OCI-LY7 (cell line): Measurements from ENCODE around the gene CD28. TPM values are rescaled to one million over a fixed set of nuclear protein-coding genes. Genes with fewer than 3 reads are reported as not detected.
A peak's percentile ranks its signal among the peaks of the same experiment; 100 is the strongest.

ENCODE experiments used
- BruUV-seq: library from RNA; stranded (reverse); fragments of 400-500 nt; replicated peaks from 2 replicates; lab custom pipeline; 2021; lab: Mats Ljungman, UMichigan
- CTCF ChIA-PET: fragments of 300-600 bp; sonication (Branson Sonifier 250); formaldehyde crosslinking; loops from one replicate; lab custom pipeline; 2022; ENCODE audit warnings: antibody characterized with exemption; ENCODE audit not compliant: unreplicated experiment; lab: Charles Lee
- POLR2A ChIA-PET: fragments of 300-600 bp; sonication (Branson Sonifier 250); formaldehyde crosslinking; loops from one replicate; lab custom pipeline; 2022; ENCODE audit warnings: antibody characterized with exemption; lab: Charles Lee
- DNase-seq: peaks from one replicate; pipeline ENCODE4 v3.0.0-alpha.2; 2015; ENCODE audit warnings: low spot score
- H2AFZ ChIP-seq: fragments of 200-600 bp; sonication (generic), shearing (Covaris generic); 2 replicates; pipeline ENCODE4 v1.6.1; 2014; ENCODE audit warnings: mild to moderate bottlenecking, antibody characterized with exemption, low read length, moderate library complexity
- H3K27ac ChIP-seq: fragments of 200-600 bp; sonication (generic); 2 replicates; pipeline ENCODE4 v1.5.1; 2014; ENCODE audit warnings: mixed run types, low read depth, mild to moderate bottlenecking, moderate library complexity, low read length, inconsistent platforms; ENCODE audit not compliant: poor library complexity, severe bottlenecking
- H3K36me3 ChIP-seq: fragments of 200-600 bp; sonication (generic); 2 replicates; pipeline ENCODE4 v1.6.1; 2014; ENCODE audit warnings: mild to moderate bottlenecking, antibody characterized with exemption, low read length, moderate library complexity, mixed read lengths; ENCODE audit not compliant: insufficient read depth
- H3K4me1 ChIP-seq: fragments of 200-600 bp; sonication (generic); 2 replicates; pipeline ENCODE4 v1.5.1; 2014; ENCODE audit warnings: mild to moderate bottlenecking, low read length; ENCODE audit not compliant: insufficient read depth, poor library complexity, severe bottlenecking
- H3K4me2 ChIP-seq: fragments of 200-600 bp; sonication (generic); 2 replicates; pipeline ENCODE4 v1.6.1; 2014; ENCODE audit warnings: mild to moderate bottlenecking, low read length
- H3K4me3 ChIP-seq: fragments of 200-600 bp; sonication (generic); 2 replicates; pipeline ENCODE4 v1.5.1; 2014; ENCODE audit warnings: mild to moderate bottlenecking, low read depth, low read length; ENCODE audit not compliant: poor library complexity, severe bottlenecking
- H3K79me2 ChIP-seq: fragments of 200-600 bp; sonication (generic); 2 replicates; pipeline ENCODE4 v1.6.1; 2016; ENCODE audit warnings: low read depth, mild to moderate bottlenecking, low read length, moderate library complexity, mixed read lengths; ENCODE audit not compliant: insufficient read depth
- H3K9me2 ChIP-seq: fragments of 200-600 bp; sonication (generic); 2 replicates; pipeline ENCODE4 v1.6.1; 2016; ENCODE audit warnings: mild to moderate bottlenecking, low read length, mixed read lengths; ENCODE audit not compliant: insufficient read depth
- H3K9me3 ChIP-seq: fragments of 200-600 bp; sonication (generic); 2 replicates; pipeline ENCODE4 v1.6.1; 2014; ENCODE audit warnings: mild to moderate bottlenecking, mixed run types, low read length, mixed read lengths
- H4K20me1 ChIP-seq: fragments of 200-600 bp; sonication (generic); 2 replicates; pipeline ENCODE4 v1.6.1; 2014; ENCODE audit warnings: mild to moderate bottlenecking, antibody characterized with exemption, low read length, moderate library complexity, mixed read lengths; ENCODE audit not compliant: insufficient read depth
- EZH2phosphoT487 ChIP-seq: fragments of 200-600 bp; sonication (generic); IDR thresholded peaks from 2 replicates; pipeline ENCODE4 v1.6.1; 2018; ENCODE audit warnings: low read depth, borderline replicate concordance, mild to moderate bottlenecking, mixed run types, antibody characterized with exemption, low read length, moderate library complexity, mixed read lengths
- intact Hi-C: fragments of 100-400 bp; cut with micrococcal nuclease; formaldehyde crosslinking; loops from one replicate; pipeline ENCODE4 v1.10.0; 2022; ENCODE audit not compliant: unreplicated experiment
- total RNA-seq, 2 experiments: library from RNA; depleted of rRNA in 1 of 2; stranded (reverse); fragments of >200 nt in 1 of 2; shearing (Covaris generic) in 1 of 2; gene quantifications; 2 replicates each; pipeline ENCODE4 v1.2.3, GENCODE V29; 2014 to 2022
- TF ChIP-seq, protein P1 (sequence below): fragments of 200-600 bp; sonication (generic); conservative IDR thresholded peaks from 2 replicates; pipeline ENCODE4 v1.5.1; 2014; ENCODE audit warnings: mild to moderate bottlenecking, antibody characterized with exemption, low read length, moderate library complexity, mixed read lengths

The CD28 gene
- total RNA-seq, 2 experiments from 2014 or later = 0.92 to 44.6 TPM

DNA sequence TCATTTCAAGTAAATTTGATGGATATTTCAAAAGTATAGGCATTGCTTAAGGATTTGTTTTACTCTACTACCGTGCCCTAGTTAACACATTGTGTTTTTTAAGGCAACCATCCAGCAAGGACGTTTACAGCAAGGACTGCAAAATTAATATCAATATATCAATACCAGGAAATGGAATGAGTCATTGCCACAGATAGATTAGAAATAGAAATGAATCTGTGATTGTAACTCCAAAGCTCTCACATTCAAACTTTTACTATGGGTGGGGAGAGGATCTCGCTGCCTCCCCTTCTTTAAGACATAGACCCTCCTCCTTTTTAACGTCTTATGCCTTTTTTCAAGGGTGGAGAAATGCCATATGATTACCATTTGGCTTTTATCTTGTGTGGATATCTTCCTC lies 3.8 kb downstream of the CD28 start:
- ChIA-PET CTCF (no interaction called here), POLR2A (interaction anchor here (0.7 to 4.9 kb wide), 4 partner anchors 9 to 85 kb away, joined by 3 to 62 read pairs (median 7); no protein-coding TSS in a partner anchor)
- BruUV-seq = no TSS peak
- peak overlapping the region; percentile 83 for H3K27ac ChIP-seq
- TF ChIP-seq, protein P1, sequence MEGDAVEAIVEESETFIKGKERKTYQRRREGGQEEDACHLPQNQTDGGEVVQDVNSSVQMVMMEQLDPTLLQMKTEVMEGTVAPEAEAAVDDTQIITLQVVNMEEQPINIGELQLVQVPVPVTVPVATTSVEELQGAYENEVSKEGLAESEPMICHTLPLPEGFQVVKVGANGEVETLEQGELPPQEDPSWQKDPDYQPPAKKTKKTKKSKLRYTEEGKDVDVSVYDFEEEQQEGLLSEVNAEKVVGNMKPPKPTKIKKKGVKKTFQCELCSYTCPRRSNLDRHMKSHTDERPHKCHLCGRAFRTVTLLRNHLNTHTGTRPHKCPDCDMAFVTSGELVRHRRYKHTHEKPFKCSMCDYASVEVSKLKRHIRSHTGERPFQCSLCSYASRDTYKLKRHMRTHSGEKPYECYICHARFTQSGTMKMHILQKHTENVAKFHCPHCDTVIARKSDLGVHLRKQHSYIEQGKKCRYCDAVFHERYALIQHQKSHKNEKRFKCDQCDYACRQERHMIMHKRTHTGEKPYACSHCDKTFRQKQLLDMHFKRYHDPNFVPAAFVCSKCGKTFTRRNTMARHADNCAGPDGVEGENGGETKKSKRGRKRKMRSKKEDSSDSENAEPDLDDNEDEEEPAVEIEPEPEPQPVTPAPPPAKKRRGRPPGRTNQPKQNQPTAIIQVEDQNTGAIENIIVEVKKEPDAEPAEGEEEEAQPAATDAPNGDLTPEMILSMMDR = no peak
- no peak for TF ChIP-seq EZH2phosphoT487
- H3K79me2 ChIP-seq = peaks cover 87% of the 10 kb centered on the region
- H3K9me2 ChIP-seq = no peaks in the 10 kb centered on the region
- H3K4me1 ChIP-seq = peaks cover 88% of the 10 kb centered on the region
- H3K36me3 ChIP-seq = peaks cover 47% of the 10 kb centered on the region
- no peak overlapping the region; the same call in 1 of the 2 replicates for H2AFZ ChIP-seq
- H4K20me1 ChIP-seq = no peaks in the 10 kb centered on the region
- H3K4me2 ChIP-seq = peak overlapping the region; percentile 69
- peaks cover 5% of the 10 kb centered on the region; the same call in 1 of the 2 replicates for H3K9me3 ChIP-seq
- H3K4me3 ChIP-seq = peak overlapping the region; percentile 71
- DNase-seq = no peak
- intact Hi-C loops = no loop called here

DNA sequence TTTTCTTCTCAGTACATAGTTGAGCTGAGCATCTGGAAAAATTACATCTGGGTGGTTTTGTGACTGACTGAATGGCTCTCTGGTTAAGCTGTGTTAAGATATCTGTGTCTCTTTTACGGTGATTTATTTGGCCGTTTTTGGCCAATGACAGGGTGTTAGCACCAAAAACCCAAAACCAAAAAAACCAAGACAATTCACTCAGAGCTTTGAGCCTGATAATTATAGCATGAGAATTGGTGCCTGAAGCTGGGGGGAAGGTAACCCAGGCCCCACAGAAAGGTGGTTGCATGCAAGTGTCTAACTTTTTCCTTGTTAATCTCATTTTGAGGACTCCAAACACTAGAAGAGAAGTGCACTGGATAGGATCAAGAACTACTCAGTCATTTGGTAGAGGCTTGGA lies 4.5 kb downstream of the CD28 start:
- H3K9me3 ChIP-seq = peaks cover 5% of the 10 kb centered on the region; the same call in 1 of the 2 replicates
- no peak overlapping the region; the same call in 1 of the 2 replicates for H2AFZ ChIP-seq
- no peaks in the 10 kb centered on the region for H4K20me1 ChIP-seq
- DNase-seq = no peak
- peaks cover 54% of the 10 kb centered on the region for H3K36me3 ChIP-seq
- intact Hi-C loops = no loop called here
- ChIA-PET CTCF (no interaction called here), POLR2A (interaction anchor here (0.7 to 1.4 kb wide), 5 partner anchors 10 to 185 kb away, joined by 3 to 6 read pairs (median 3); no protein-coding TSS in a partner anchor)
- no peak for TF ChIP-seq EZH2phosphoT487
- TF ChIP-seq, protein P1 = no peak
- no TSS peak for BruUV-seq
- peak overlapping the region; percentile 69 for H3K4me2 ChIP-seq
- H3K79me2 ChIP-seq = peaks cover 90% of the 10 kb centered on the region
- peak overlapping the region; percentile 83 for H3K27ac ChIP-seq
- peaks cover 88% of the 10 kb centered on the region for H3K4me1 ChIP-seq
- H3K9me2 ChIP-seq = no peaks in the 10 kb centered on the region
- H3K4me3 ChIP-seq = peak overlapping the region; percentile 71

DNA sequence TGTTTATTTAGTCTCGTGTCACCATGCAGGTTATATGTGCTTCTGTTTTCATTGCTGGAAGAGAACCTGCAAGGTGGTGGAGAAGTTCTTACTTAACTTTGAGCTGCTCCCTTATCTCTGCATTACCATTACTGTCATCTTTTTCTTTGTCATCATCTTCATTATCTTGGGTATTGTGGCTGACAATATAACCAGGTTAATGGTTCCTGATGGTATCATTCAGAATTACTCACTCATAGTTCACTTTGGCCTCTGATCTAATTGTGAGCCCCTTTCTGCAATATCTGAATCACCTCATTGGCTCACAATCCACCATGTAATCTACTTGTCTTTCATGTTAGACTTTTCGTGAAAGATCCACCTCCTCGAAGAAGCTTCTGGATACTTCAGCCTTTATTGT lies 5.0 kb downstream of the CD28 start:
- no TSS peak for BruUV-seq
- Histone ChIP-seq H3K27ac (peak overlapping the region; percentile 83), H3K9me2 (no peaks in the 10 kb centered on the region), H3K36me3 (peaks cover 58% of the 10 kb centered on the region), H3K9me3 (peaks cover 5% of the 10 kb centered on the region; the same call in 1 of the 2 replicates), H3K4me3 (peak overlapping the region; percentile 71), H2AFZ (no peak overlapping the region; the same call in 1 of the 2 replicates), H3K4me2 (peak overlapping the region; percentile 69), H4K20me1 (no peaks in the 10 kb centered on the region), H3K79me2 (peaks cover 93% of the 10 kb centered on the region), H3K4me1 (peaks cover 85% of the 10 kb centered on the region)
- ChIA-PET CTCF (no interaction called here), POLR2A (interaction anchor here (0.7 to 1.2 kb wide), 5 partner anchors 9 to 185 kb away, joined by 3 to 4 read pairs (median 3); no protein-coding TSS in a partner anchor)
- TF ChIP-seq EZH2phosphoT487 = no peak
- TF ChIP-seq, protein P1 = no peak
- no peak for DNase-seq
- intact Hi-C loops = no loop called here
